Measurements from ENCODE around the gene CPB1. TPM values are rescaled to one million over a fixed set of nuclear protein-coding genes. Genes with fewer than 3 reads are reported as not detected.

Gene CPB1
- total RNA-seq, 2 donors from 2014 or later = 0.41 TPM; not detected in 1

GRCh38 chr3:148825476-148825875 is 2.1 kb upstream of the CPB1 start:
- no peak for DNase-seq
- intact Hi-C loops (cut with DNase I) = no loop called here
- no peak for ATAC-seq

- no peak for DNase-seq
- ATAC-seq = no peak
- intact Hi-C loops (cut with DNase I) = no loop called here
Observed at GRCh38 chr3:148828136-148828690, 602 bp downstream of the CPB1 start.

- ATAC-seq (no peak), DNase-seq (no peak)
- intact Hi-C loops (cut with DNase I) = no loop called here
Observed at GRCh38 chr3:148829926-148830325, 2.3 kb downstream of the CPB1 start.

GRCh38 chr3:148833223-148833622 is 5.6 kb downstream of the CPB1 start:
- ATAC-seq (no peak), DNase-seq (no peak)
- intact Hi-C loops (cut with DNase I) = no loop called here

- no peak for ATAC-seq
- DNase-seq = no peak
- intact Hi-C loops (cut with DNase I) = no loop called here
Observed at GRCh38 chr3:148839805-148840204, 12.2 kb downstream of the CPB1 start.

- no peak for ATAC-seq
- intact Hi-C loops (cut with DNase I) = no loop called here
- DNase-seq = no peak
Observed at GRCh38 chr3:148840451-148840850, 12.8 kb downstream of the CPB1 start.

GRCh38 chr3:148845756-148846395 is 18.3 kb downstream of the CPB1 start:
- intact Hi-C loops (cut with DNase I) = no loop called here
- DNase-seq (no peak), ATAC-seq (no peak)

- ATAC-seq = peak in 1 of 2 donors; percentile 69
- DNase-seq = no peak
- intact Hi-C loops (cut with DNase I) = no loop called here
Observed at GRCh38 chr3:148847351-148847750, 19.7 kb downstream of the CPB1 start.

- intact Hi-C loops (cut with DNase I) = no loop called here
- DNase-seq (no peak), ATAC-seq (no peak)
Observed at GRCh38 chr3:148848410-148848809, 20.8 kb downstream of the CPB1 start.

- intact Hi-C loops (cut with DNase I) = no loop called here
- ATAC-seq (no peak), DNase-seq (no peak)
Observed at GRCh38 chr3:148852271-148852992, 24.8 kb downstream of the CPB1 start.

GRCh38 chr3:148853076-148853475 is 25.5 kb downstream of the CPB1 start:
- DNase-seq (no peak), ATAC-seq (no peak)
- intact Hi-C loops (cut with DNase I) = no loop called here

- DNase-seq (no peak), ATAC-seq (no peak)
- intact Hi-C loops (cut with DNase I) = no loop called here
Observed at GRCh38 chr3:148854061-148854460, 26.4 kb downstream of the CPB1 start.

- ATAC-seq (no peak), DNase-seq (no peak)
- intact Hi-C loops (cut with DNase I) = no loop called here
Observed at GRCh38 chr3:148856384-148856783, 28.8 kb downstream of the CPB1 start.

GRCh38 chr3:148857316-148857715 is 29.7 kb downstream of the CPB1 start:
- intact Hi-C loops (cut with DNase I) = no loop called here
- no peak for ATAC-seq
- no peak for DNase-seq

- intact Hi-C loops (cut with DNase I) = loop anchor here (5.0 kb wide), 1 partner anchor 81 kb away; no protein-coding TSS in a partner anchor
- ATAC-seq (peak in 1 of 2 donors; percentile 43), DNase-seq (no peak)
Observed at GRCh38 chr3:148861277-148861869, 33.8 kb downstream of the CPB1 start.

- DNase-seq (no peak), ATAC-seq (no peak)
- intact Hi-C loops (cut with DNase I) = loop anchor here (5.0 kb wide), 1 partner anchor 79 kb away; no protein-coding TSS in a partner anchor
Observed at GRCh38 chr3:148863297-148863696, 35.7 kb downstream of the CPB1 start.

- intact Hi-C loops (cut with DNase I) = loop anchor here (5.0 kb wide), 1 partner anchor 78 kb away; no protein-coding TSS in a partner anchor
- DNase-seq (no peak), ATAC-seq (no peak)
Observed at GRCh38 chr3:148863814-148864213, 36.2 kb downstream of the CPB1 start.

GRCh38 chr3:148865049-148865448 is 37.4 kb downstream of the CPB1 start, which contains the start of gene CPA3:
CPA3 (plus strand) TSS chr3:148865296; CDS start chr3:148865308, 12 bp downstream.
- intact Hi-C loops (cut with DNase I) = no loop called here
- DNase-seq (no peak), ATAC-seq (no peak)

GRCh38 chr3:148866261-148866660 is 38.6 kb downstream of the CPB1 start:
- no peak for DNase-seq
- intact Hi-C loops (cut with DNase I) = no loop called here
- ATAC-seq = peak in 1 of 2 donors; percentile 43
